ENCODE data around the gene CD40. TPM values are rescaled to one million over a fixed set of nuclear protein-coding genes. Genes with fewer than 3 reads are reported as not detected.

The CD40 gene
- total and polyA plus RNA-seq, 3 donors from 2014 or later, result 5.0 to 8.8 (median 5.3) TPM

- H3K27ac ChIP-seq, result no peak overlapping the region
- H3K4me3 ChIP-seq, result no peak overlapping the region
- H3K27me3 ChIP-seq, result no peaks in the 10 kb centered on the region
- intact Hi-C loops (cut with DNase I; ENCODE audit: low total_unique reads), result no loop called here
- TF ChIP-seq CTCF (IDR thresholded peaks at IDR 0.05), result no peak
- no peak for TF ChIP-seq POLR2A (IDR thresholded peaks at IDR 0.05)
- no peaks in the 10 kb centered on the region for H3K36me3 ChIP-seq (ENCODE audit: low read depth, missing control alignments)
- 65 to 78% methylated on average over 14 of the region's 14 CpGs for WGBS, 2 donors
- no peak for DNase-seq
- H3K4me1 ChIP-seq, result no peaks in the 10 kb centered on the region
- no peaks in the 10 kb centered on the region for H3K9me3 ChIP-seq
Observed at GRCh38 chr20:46148313-46149208, 30.4 kb downstream of the CD40 start.

GRCh38 chr20:46150943-46151342 lies 32.8 kb downstream of the CD40 start:
- WGBS, 2 donors, result 69 to 74% methylated on average over 5 of the region's 5 CpGs
- TF ChIP-seq CTCF (IDR thresholded peaks at IDR 0.05), result no peak
- TF ChIP-seq POLR2A (IDR thresholded peaks at IDR 0.05), result no peak
- Histone ChIP-seq H3K9me3 (no peaks in the 10 kb centered on the region), H3K36me3 (ENCODE audit: low read depth, missing control alignments) (no peaks in the 10 kb centered on the region), H3K4me1 (no peaks in the 10 kb centered on the region), H3K4me3 (no peak overlapping the region), H3K27me3 (no peaks in the 10 kb centered on the region), H3K27ac (no peak overlapping the region)
- intact Hi-C loops (cut with DNase I; ENCODE audit: low total_unique reads), result no loop called here
- DNase-seq, result no peak

DNA sequence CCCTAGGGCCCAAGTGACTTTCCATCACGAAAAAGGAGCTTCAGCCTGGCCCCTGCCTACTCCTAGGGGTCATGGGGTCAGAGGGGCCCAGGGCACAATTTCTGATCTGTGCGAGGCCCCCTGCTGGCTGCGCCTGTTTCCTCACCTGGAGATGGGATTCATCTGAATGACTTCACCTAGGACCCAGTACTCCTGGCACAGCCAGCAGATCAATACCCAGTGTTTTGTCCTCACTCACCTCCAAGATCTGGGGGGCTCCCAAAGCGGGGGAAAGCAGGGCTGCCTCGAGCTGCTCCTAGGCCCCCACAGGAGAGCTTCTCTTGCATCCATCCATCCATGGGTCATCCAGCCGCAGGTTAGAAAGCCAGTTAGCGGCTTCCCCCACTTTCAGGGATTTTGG lies 33.8 kb downstream of the CD40 start:
- Histone ChIP-seq H3K27me3 (no peaks in the 10 kb centered on the region), H3K27ac (no peak overlapping the region), H3K4me1 (no peaks in the 10 kb centered on the region), H3K9me3 (no peaks in the 10 kb centered on the region), H3K4me3 (no peak overlapping the region), H3K36me3 (ENCODE audit: low read depth, missing control alignments) (no peaks in the 10 kb centered on the region)
- 89 to 92% methylated on average over 4 to 7 of the region's 7 CpGs for WGBS, 2 donors
- TF ChIP-seq POLR2A (IDR thresholded peaks at IDR 0.05) (no peak), CTCF (IDR thresholded peaks at IDR 0.05) (no peak)
- intact Hi-C loops (cut with DNase I; ENCODE audit: low total_unique reads), result no loop called here
- no peak for DNase-seq

- Histone ChIP-seq H3K27me3 (no peaks in the 10 kb centered on the region), H3K36me3 (ENCODE audit: low read depth, missing control alignments) (no peaks in the 10 kb centered on the region), H3K4me1 (no peaks in the 10 kb centered on the region), H3K4me3 (no peak overlapping the region), H3K27ac (no peak overlapping the region), H3K9me3 (no peaks in the 10 kb centered on the region)
- DNase-seq, result no peak
- 73 to 74% methylated on average over 23 to 33 of the region's 33 CpGs for WGBS, 2 donors
- intact Hi-C loops (cut with DNase I; ENCODE audit: low total_unique reads), result no loop called here
- no peak for TF ChIP-seq POLR2A (IDR thresholded peaks at IDR 0.05)
- no peak for TF ChIP-seq CTCF (IDR thresholded peaks at IDR 0.05)
Observed at GRCh38 chr20:46152824-46153586, 34.9 kb downstream of the CD40 start.

All from testis (tissue), 3 donors.